RWPE2 (cell line): ENCODE data around the gene BAZ2B.

Experiments used
- ATAC-seq: fragments of 200-7000 bp; cut with Tn5 transposase; 3 replicates; pipeline ENCODE4 v1.9.1; 2021; ENCODE audit warnings: low read depth
- DNase-seq: peaks from one replicate; pipeline ENCODE4 v3.0.0-alpha.2; 2020; ENCODE audit warnings: low spot score
- H3K27ac ChIP-seq: fragments of 450-650 bp; 2 replicates; pipeline ENCODE4 v1.5.1; 2017; ENCODE audit warnings: mild to moderate bottlenecking; ENCODE audit not compliant: poor library complexity, severe bottlenecking
- H3K27me3 ChIP-seq: fragments of 250-450 bp; sonication (Bioruptor Pico); 2 replicates; pipeline ENCODE4 v1.5.1; 2021; ENCODE audit warnings: mild to moderate bottlenecking, moderate library complexity; ENCODE audit not compliant: insufficient read depth, poor library complexity, severe bottlenecking
- H3K36me3 ChIP-seq: fragments of 250-450 bp; sonication (Bioruptor Pico); 2 replicates; pipeline ENCODE4 v1.5.1; 2020; ENCODE audit warnings: low read depth, mild to moderate bottlenecking, moderate library complexity
- H3K4me1 ChIP-seq: fragments of 250-450 bp; sonication (Bioruptor Pico); 2 replicates; pipeline ENCODE4 v1.5.1; 2021; ENCODE audit warnings: mild to moderate bottlenecking, moderate library complexity; ENCODE audit not compliant: insufficient read depth, poor library complexity, severe bottlenecking
- H3K4me3 ChIP-seq: fragments of 250-450 bp; sonication (Bioruptor Pico); 2 replicates; pipeline ENCODE4 v1.5.1; 2021; ENCODE audit warnings: mild to moderate bottlenecking, moderate library complexity; ENCODE audit not compliant: severe bottlenecking
- H3K9me3 ChIP-seq: fragments of 250-450 bp; sonication (Bioruptor Pico); 2 replicates; pipeline ENCODE4 v1.5.1; 2021; ENCODE audit warnings: mild to moderate bottlenecking, moderate library complexity; ENCODE audit not compliant: severe bottlenecking
- CTCF ChIP-seq: fragments of 450-650 bp; IDR thresholded peaks from one replicate; pipeline ENCODE4 v1.5.1; 2017; ENCODE audit warnings: mild to moderate bottlenecking, moderate library complexity; ENCODE audit not compliant: poor library complexity, severe bottlenecking

BAZ2B gene

DNA sequence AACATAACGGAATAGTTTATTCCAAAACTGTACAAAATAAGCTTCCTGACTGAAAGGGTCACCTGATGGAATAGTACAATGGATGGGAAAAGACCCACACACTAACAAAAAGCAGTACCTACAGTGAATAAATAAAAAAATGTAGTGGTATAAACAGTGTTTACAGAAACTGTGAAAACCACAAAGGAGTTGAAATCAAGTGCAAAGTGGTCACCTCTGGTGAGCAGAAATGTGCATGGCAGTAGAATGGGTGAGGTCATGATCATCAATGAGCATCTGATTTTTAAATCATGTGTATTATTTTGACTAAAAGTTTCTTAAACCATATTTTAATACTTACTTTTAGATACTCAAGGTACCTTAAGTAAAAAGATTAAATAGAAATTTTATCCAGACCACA is 341.2 kb downstream of the BAZ2B start:
- ATAC-seq (no peak), DNase-seq (no peak)
- H3K4me1 ChIP-seq: no peaks in the 10 kb centered on the region
- H3K4me3 ChIP-seq: no peak overlapping the region
- H3K9me3 ChIP-seq: no peaks in the 10 kb centered on the region
- peaks cover 26% of the 10 kb centered on the region; the same call in 1 of the 2 replicates for H3K36me3 ChIP-seq
- no peaks in the 10 kb centered on the region for H3K27me3 ChIP-seq
- no peak overlapping the region for H3K27ac ChIP-seq
- no peak for TF ChIP-seq CTCF

DNA sequence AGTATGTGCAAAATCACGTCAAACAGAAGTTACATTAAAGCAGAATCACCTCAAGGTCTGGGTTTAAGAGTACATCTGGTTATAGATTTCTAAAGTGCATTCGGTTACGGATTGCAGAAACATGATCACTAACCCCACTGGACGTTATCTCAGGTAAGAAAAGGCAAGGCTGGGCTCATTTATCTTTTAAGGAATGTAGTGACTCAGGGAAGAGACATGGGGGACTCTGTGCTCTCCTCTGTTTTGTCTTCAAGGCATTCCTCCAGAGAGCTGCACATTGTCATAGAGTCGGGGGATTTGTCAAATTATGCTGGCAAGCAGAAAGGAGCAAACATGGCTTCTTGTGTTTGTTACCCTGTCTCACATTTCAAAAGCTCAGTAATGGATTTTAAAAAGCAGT is 344.2 kb downstream of the BAZ2B start:
- Histone ChIP-seq H3K4me1 (peaks cover 4% of the 10 kb centered on the region), H3K36me3 (peaks cover 11% of the 10 kb centered on the region; the same call in 1 of the 2 replicates), H3K4me3 (no peak overlapping the region), H3K27ac (no peak overlapping the region), H3K9me3 (no peaks in the 10 kb centered on the region), H3K27me3 (no peaks in the 10 kb centered on the region)
- DNase-seq (no peak), ATAC-seq (no peak)
- no peak for TF ChIP-seq CTCF

DNA sequence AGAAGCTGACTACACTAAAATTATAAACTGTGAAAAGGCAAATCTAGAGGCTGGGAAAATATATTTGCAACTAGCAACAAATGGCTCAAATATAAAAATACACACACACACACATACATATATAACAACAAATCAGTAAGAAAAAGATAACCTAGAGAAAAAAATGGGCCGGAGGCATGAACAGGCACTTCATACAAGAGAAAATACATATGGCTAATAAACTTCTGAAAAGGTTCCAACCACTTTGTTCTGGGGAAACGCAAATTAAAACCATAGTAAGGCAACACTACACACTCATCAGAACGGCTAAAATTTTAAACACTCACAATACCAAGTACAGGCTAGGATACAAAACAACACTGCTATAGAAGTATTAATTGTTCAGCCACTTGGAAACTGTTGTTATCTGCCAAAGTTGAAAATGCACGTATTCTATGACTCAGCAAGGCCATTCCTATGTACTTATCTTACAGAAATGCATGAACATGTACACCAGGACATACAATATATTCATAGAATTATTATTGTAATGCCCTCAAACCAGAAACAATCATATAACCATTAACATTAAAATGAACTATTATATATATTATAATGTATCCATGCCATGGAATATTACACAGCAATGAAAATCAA is 345.5 kb downstream of the BAZ2B start:
- no peaks in the 10 kb centered on the region for H3K27me3 ChIP-seq
- peaks cover 4% of the 10 kb centered on the region for H3K4me1 ChIP-seq
- no peaks in the 10 kb centered on the region for H3K9me3 ChIP-seq
- H3K4me3 ChIP-seq: no peak overlapping the region
- no peak for DNase-seq
- H3K27ac ChIP-seq: no peak overlapping the region
- no peak for TF ChIP-seq CTCF
- ATAC-seq: no peak
- peaks cover 11% of the 10 kb centered on the region; the same call in 1 of the 2 replicates for H3K36me3 ChIP-seq
